ACC112 (cell line): Measurements from ENCODE around the gene WWTR1.

Source experiments
- H2AFZ ChIP-seq: fragments of 200-600 bp; sonication (generic); one replicate; pipeline ENCODE4 v1.6.0; 2017; ENCODE audit warnings: antibody characterized with exemption, low read length; ENCODE audit not compliant: unreplicated experiment
- H3K27ac ChIP-seq: fragments of 200-600 bp; sonication (generic); 2 replicates; pipeline ENCODE4 v1.5.1; 2014; ENCODE audit warnings: low read depth, mild to moderate bottlenecking, antibody characterized with exemption, low read length, moderate library complexity
- H3K27me3 ChIP-seq: fragments of 200-600 bp; sonication (generic); 2 replicates; pipeline ENCODE4 v1.6.1; 2014; ENCODE audit warnings: mild to moderate bottlenecking, antibody characterized with exemption, low read length, moderate library complexity, mixed read lengths; ENCODE audit not compliant: insufficient read depth
- H3K36me3 ChIP-seq: fragments of 200-600 bp; sonication (generic); 2 replicates; pipeline ENCODE4 v1.6.1; 2016; ENCODE audit warnings: mild to moderate bottlenecking, antibody characterized with exemption, low read length, moderate library complexity, mixed read lengths; ENCODE audit not compliant: insufficient read depth
- H3K4me1 ChIP-seq: fragments of 200-600 bp; sonication (generic); one replicate; pipeline ENCODE4 v1.6.1; 2016; ENCODE audit warnings: low read length, mixed read lengths; ENCODE audit not compliant: insufficient read depth, unreplicated experiment, control insufficient read depth
- H3K4me3 ChIP-seq: fragments of 200-600 bp; sonication (generic); 2 replicates; pipeline ENCODE4 v1.5.1; 2014; ENCODE audit warnings: mild to moderate bottlenecking, low read depth, low read length
- H3K79me2 ChIP-seq: fragments of 200-600 bp; sonication (generic); one replicate; pipeline ENCODE4 v1.6.0; 2016; ENCODE audit warnings: low read length; ENCODE audit not compliant: control insufficient read depth, unreplicated experiment, insufficient read depth

The WWTR1 gene

GRCh38 chr3:149590691-149591441 lies 67.0 kb downstream of the WWTR1 start:
- Histone ChIP-seq H3K79me2 (peaks cover 62% of the 10 kb centered on the region), H3K27me3 (no peaks in the 10 kb centered on the region), H3K36me3 (no peaks in the 10 kb centered on the region), H3K4me1 (peaks cover 49% of the 10 kb centered on the region), H3K4me3 (no peak overlapping the region), H3K27ac (no peak overlapping the region), H2AFZ (no peak overlapping the region)

- Histone ChIP-seq H3K27me3 (no peaks in the 10 kb centered on the region), H3K27ac (peak overlapping the region; percentile 64), H3K36me3 (no peaks in the 10 kb centered on the region), H3K79me2 (peaks cover 64% of the 10 kb centered on the region), H3K4me3 (peak overlapping the region; percentile 1; the same call in 1 of the 2 replicates), H2AFZ (no peak overlapping the region), H3K4me1 (peaks cover 55% of the 10 kb centered on the region)
These were observed 68.5 kb downstream of the WWTR1 start for GRCh38 chr3:149589332-149589731.

GRCh38 chr3:149588909-149589308 lies 68.9 kb downstream of the WWTR1 start:
- Histone ChIP-seq H3K27me3 (no peaks in the 10 kb centered on the region), H3K79me2 (peaks cover 68% of the 10 kb centered on the region), H3K36me3 (no peaks in the 10 kb centered on the region), H2AFZ (no peak overlapping the region), H3K4me1 (peaks cover 59% of the 10 kb centered on the region), H3K27ac (peak overlapping the region; percentile 64), H3K4me3 (0 out of 2 replicates have a peak overlapping the region, but pooled peaks have one; percentile 1)

DNA sequence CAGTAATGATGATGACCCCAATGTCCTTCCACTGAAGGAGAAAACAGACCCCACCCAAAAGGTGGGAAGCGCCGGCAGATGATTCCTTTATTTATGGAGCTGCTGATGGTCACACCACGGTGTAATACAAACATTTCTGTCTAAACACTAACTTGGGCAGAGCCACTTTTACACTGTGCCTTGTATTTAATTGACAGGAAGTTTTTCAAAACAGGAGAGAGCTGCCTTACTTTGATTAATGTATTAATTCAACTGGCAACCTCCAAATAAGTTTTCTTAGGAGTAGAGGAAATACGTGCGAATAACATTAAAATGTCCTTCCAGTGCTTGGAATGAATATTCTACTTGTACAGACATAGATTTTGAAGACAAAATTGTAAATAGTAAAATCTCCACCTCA lies 70.4 kb downstream of the WWTR1 start:
- Histone ChIP-seq H3K27ac (0 out of 2 replicates have a peak overlapping the region, but pooled peaks have one; percentile 2), H3K79me2 (peaks cover 72% of the 10 kb centered on the region), H3K4me3 (no peak overlapping the region), H3K27me3 (no peaks in the 10 kb centered on the region), H2AFZ (no peak overlapping the region), H3K36me3 (no peaks in the 10 kb centered on the region), H3K4me1 (peaks cover 66% of the 10 kb centered on the region)

DNA sequence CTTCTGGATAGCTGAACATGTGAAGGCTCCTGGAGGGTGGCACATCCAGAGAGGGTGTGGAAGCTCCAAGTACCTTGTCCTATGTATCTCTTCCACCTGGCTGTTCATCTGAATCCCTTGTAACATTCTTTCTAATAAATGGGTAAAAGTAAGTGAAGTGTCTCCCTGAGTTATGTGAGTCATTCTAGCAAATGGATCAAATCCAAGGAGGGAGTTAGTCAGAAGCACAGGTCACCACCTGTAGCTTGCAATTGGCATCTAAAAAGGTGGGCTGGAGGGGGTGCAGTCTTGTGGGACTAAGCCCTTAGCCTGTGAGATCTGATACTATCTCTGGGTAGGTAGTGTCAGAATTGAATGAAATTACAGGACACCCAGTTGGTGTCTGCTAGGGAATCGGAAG lies 71.0 kb downstream of the WWTR1 start:
- H3K27me3 ChIP-seq: no peaks in the 10 kb centered on the region
- H3K4me1 ChIP-seq: peaks cover 71% of the 10 kb centered on the region
- 0 out of 2 replicates have a peak overlapping the region, but pooled peaks have one; percentile 2 for H3K27ac ChIP-seq
- H3K4me3 ChIP-seq: no peak overlapping the region
- no peaks in the 10 kb centered on the region for H3K36me3 ChIP-seq
- H3K79me2 ChIP-seq: peaks cover 71% of the 10 kb centered on the region
- no peak overlapping the region for H2AFZ ChIP-seq

- H3K36me3 ChIP-seq: no peaks in the 10 kb centered on the region
- peaks cover 80% of the 10 kb centered on the region for H3K4me1 ChIP-seq
- no peaks in the 10 kb centered on the region for H3K27me3 ChIP-seq
- H3K4me3 ChIP-seq: no peak overlapping the region
- no peak overlapping the region for H2AFZ ChIP-seq
- H3K79me2 ChIP-seq: peaks cover 68% of the 10 kb centered on the region
- no peak overlapping the region for H3K27ac ChIP-seq
These were observed 72.5 kb downstream of the WWTR1 start for GRCh38 chr3:149585401-149585726.

GRCh38 chr3:149583921-149584635 lies 73.7 kb downstream of the WWTR1 start:
- Histone ChIP-seq H3K4me1 (peaks cover 84% of the 10 kb centered on the region), H2AFZ (no peak overlapping the region), H3K27ac (peak overlapping the region; percentile 24), H3K4me3 (peak overlapping the region; percentile 52), H3K27me3 (no peaks in the 10 kb centered on the region), H3K79me2 (peaks cover 76% of the 10 kb centered on the region), H3K36me3 (no peaks in the 10 kb centered on the region)

DNA sequence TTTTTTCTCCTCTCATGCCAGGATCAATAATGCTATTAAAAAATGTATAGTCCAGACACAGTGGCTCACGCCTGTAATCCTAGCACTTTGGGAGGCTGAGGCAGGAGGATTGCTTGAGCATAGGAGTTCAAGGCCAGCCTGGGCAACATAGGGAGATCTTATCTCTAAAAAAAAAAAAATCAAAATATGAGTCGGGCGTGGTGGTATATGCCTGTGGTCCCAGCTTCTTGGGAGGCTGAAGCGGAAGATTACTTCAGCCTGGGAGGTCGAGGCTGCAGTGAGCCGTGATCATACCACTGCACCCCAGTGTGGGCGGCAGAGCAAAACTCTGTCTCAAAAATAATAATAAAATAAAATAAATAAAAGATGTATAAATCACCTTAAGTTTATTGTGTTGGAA lies 75.4 kb downstream of the WWTR1 start:
- Histone ChIP-seq H3K27me3 (no peaks in the 10 kb centered on the region), H3K4me3 (no peak overlapping the region), H3K4me1 (peaks cover 85% of the 10 kb centered on the region), H3K27ac (peak overlapping the region; percentile 100), H3K36me3 (no peaks in the 10 kb centered on the region), H3K79me2 (peaks cover 76% of the 10 kb centered on the region), H2AFZ (no peak overlapping the region)

GRCh38 chr3:149581681-149582370 lies 76.0 kb downstream of the WWTR1 start:
- no peaks in the 10 kb centered on the region for H3K36me3 ChIP-seq
- H3K27ac ChIP-seq: peak overlapping the region; percentile 100
- peaks cover 76% of the 10 kb centered on the region for H3K79me2 ChIP-seq
- H3K4me3 ChIP-seq: peak overlapping the region; percentile 38
- H3K27me3 ChIP-seq: no peaks in the 10 kb centered on the region
- H3K4me1 ChIP-seq: peaks cover 85% of the 10 kb centered on the region
- no peak overlapping the region for H2AFZ ChIP-seq

DNA sequence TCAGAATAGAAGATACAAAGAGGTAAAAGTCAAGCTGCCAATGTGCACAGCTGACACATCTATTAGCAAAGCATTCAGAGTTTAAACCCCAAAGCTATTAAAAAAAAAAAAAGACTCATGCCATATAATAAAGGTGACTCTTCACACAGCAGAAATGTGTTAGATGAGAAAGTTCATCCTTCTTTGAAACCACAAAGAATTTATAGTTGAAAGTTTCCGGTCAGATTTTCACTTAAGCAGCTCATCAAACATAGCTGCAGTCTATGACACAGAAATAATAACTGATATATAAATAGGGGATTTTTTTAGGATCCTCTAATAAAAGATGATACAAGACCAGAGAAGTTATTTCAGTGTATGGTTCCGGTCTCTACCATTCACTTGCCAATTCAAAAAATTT lies 76.6 kb downstream of the WWTR1 start:
- peaks cover 72% of the 10 kb centered on the region for H3K79me2 ChIP-seq
- peak overlapping the region; percentile 100 for H3K27ac ChIP-seq
- no peaks in the 10 kb centered on the region for H3K27me3 ChIP-seq
- peak overlapping the region; percentile 38 for H3K4me3 ChIP-seq
- H2AFZ ChIP-seq: no peak overlapping the region
- no peaks in the 10 kb centered on the region for H3K36me3 ChIP-seq
- H3K4me1 ChIP-seq: peaks cover 84% of the 10 kb centered on the region
